Measurements from ENCODE around the gene TTC7B.

Gene TTC7B

GRCh38 chr14:90599748-90600507 lies 216.3 kb downstream of the TTC7B start:
- Histone ChIP-seq H3K27me3 (ENCODE audit: insufficient read depth, poor library complexity, severe bottlenecking) (peaks cover 8% of the 10 kb centered on the region), H3K4me3 (replicated peaks; ENCODE audit: insufficient read depth, low read length) (no peak overlapping the region), H3K27ac (replicated peaks) (no peak overlapping the region)
- TF ChIP-seq GABPA (IDR thresholded peaks at IDR 0.05; ENCODE audit: low read depth) = no peak
- no peak for DNase-seq (ENCODE audit: low read depth in 1 of 2, low spot score in 1 of 2)

- Histone ChIP-seq H3K27ac (replicated peaks) (no peak overlapping the region), H3K4me3 (replicated peaks; ENCODE audit: insufficient read depth, low read length) (no peak overlapping the region), H3K27me3 (ENCODE audit: insufficient read depth, poor library complexity, severe bottlenecking) (peaks cover 2% of the 10 kb centered on the region)
- no peak for TF ChIP-seq POLR2AphosphoS5 (IDR thresholded peaks at IDR 0.05; ENCODE audit: low read depth)
- no peak for TF ChIP-seq CTCF (IDR thresholded peaks at IDR 0.05; ENCODE audit: insufficient read depth, low read length)
- no peak for TF ChIP-seq REST (IDR thresholded peaks at IDR 0.05; ENCODE audit: insufficient replicate concordance, low read depth)
- TF ChIP-seq GABPA (IDR thresholded peaks at IDR 0.05; ENCODE audit: low read depth) = no peak
- TF ChIP-seq SPI1 (IDR thresholded peaks at IDR 0.05; ENCODE audit: borderline replicate concordance, low read depth) = no peak
- no peak for DNase-seq (ENCODE audit: low read depth in 1 of 2, low spot score in 1 of 2)
Observed at GRCh38 chr14:90599339-90599738, 216.9 kb downstream of the TTC7B start.

- H3K27me3 ChIP-seq (ENCODE audit: insufficient read depth, poor library complexity, severe bottlenecking) = no peaks in the 10 kb centered on the region
- TF ChIP-seq GABPA (IDR thresholded peaks at IDR 0.05; ENCODE audit: low read depth) = no peak
- no peak for TF ChIP-seq REST (IDR thresholded peaks at IDR 0.05; ENCODE audit: insufficient replicate concordance, low read depth)
- TF ChIP-seq POLR2AphosphoS5 (IDR thresholded peaks at IDR 0.05; ENCODE audit: low read depth) = no peak
- no peak for TF ChIP-seq SPI1 (IDR thresholded peaks at IDR 0.05; ENCODE audit: borderline replicate concordance, low read depth)
- TF ChIP-seq CTCF (IDR thresholded peaks at IDR 0.05; ENCODE audit: insufficient read depth, low read length) = no peak
- no peak overlapping the region for H3K4me3 ChIP-seq (replicated peaks; ENCODE audit: insufficient read depth, low read length)
- no peak for DNase-seq (ENCODE audit: low read depth in 1 of 2, low spot score in 1 of 2)
- H3K27ac ChIP-seq (replicated peaks) = no peak overlapping the region
Observed at GRCh38 chr14:90597961-90598360, 218.3 kb downstream of the TTC7B start.

GRCh38 chr14:90596733-90597132 lies 219.5 kb downstream of the TTC7B start:
- TF ChIP-seq SPI1 (IDR thresholded peaks at IDR 0.05; ENCODE audit: borderline replicate concordance, low read depth) (no peak), CTCF (IDR thresholded peaks at IDR 0.05; ENCODE audit: insufficient read depth, low read length) (no peak), POLR2AphosphoS5 (IDR thresholded peaks at IDR 0.05; ENCODE audit: low read depth) (no peak), REST (IDR thresholded peaks at IDR 0.05; ENCODE audit: insufficient replicate concordance, low read depth) (no peak), GABPA (IDR thresholded peaks at IDR 0.05; ENCODE audit: low read depth) (no peak)
- Histone ChIP-seq H3K4me3 (replicated peaks; ENCODE audit: insufficient read depth, low read length) (no peak overlapping the region), H3K27me3 (ENCODE audit: insufficient read depth, poor library complexity, severe bottlenecking) (no peaks in the 10 kb centered on the region), H3K27ac (replicated peaks) (no peak overlapping the region)
- DNase-seq (ENCODE audit: low read depth in 1 of 2, low spot score in 1 of 2) = no peak

All from HL-60 (cell line).